HepG2 (cell line): ENCODE results near the gene THRA. TPM values are rescaled to one million over a fixed set of nuclear protein-coding genes. Genes with fewer than 3 reads are reported as not detected.

Experiments used
- AGO1 ChIP-seq: fragments of 200-400 bp; formaldehyde crosslinking; IDR thresholded peaks from 2 replicates; pipeline ENCODE4 v1.6.1; 2017; ENCODE audit warnings: mild to moderate bottlenecking, low read depth, low read length, moderate library complexity; ENCODE audit not compliant: poor library complexity, severe bottlenecking
- BHLHE40 ChIP-seq: IDR thresholded peaks from 2 replicates; pipeline ENCODE4 v1.6.1; 2011; ENCODE audit warnings: low read length, improper control_type of control experiment
- CAMTA2 ChIP-seq: sonication (generic); formaldehyde crosslinking; IDR thresholded peaks from 2 replicates; pipeline ENCODE4 v1.4.0; 2020; ENCODE audit warnings: mild to moderate bottlenecking, missing genetic modification reagents, borderline replicate concordance
- CREB1 ChIP-seq, 2 experiments: fragments of 450-650 bp in 1 of 2; IDR thresholded peaks; 2 replicates each; pipeline ENCODE4 v1.6.1; 2016 to 2017; ENCODE audit warnings: control low read depth in 1 of 2, mild to moderate bottlenecking in 1 of 2, missing compliant biosample characterization in 1 of 2, missing genetic modification characterization in 1 of 2
- FOXO1 ChIP-seq: sonication (generic); formaldehyde crosslinking; IDR thresholded peaks from 2 replicates; pipeline ENCODE4 v1.4.0; 2020; ENCODE audit warnings: missing genetic modification reagents
- GZF1 ChIP-seq: sonication (generic); formaldehyde crosslinking; IDR thresholded peaks from 2 replicates; pipeline ENCODE4 v1.5.1; 2020; ENCODE audit warnings: mild to moderate bottlenecking, missing genetic modification reagents
- HNF4A ChIP-seq: sonication (generic); formaldehyde crosslinking; IDR thresholded peaks from 2 replicates; pipeline ENCODE4 v1.4.0; 2020; ENCODE audit warnings: missing genetic modification reagents
- KLF6 ChIP-seq: IDR thresholded peaks from 2 replicates; pipeline ENCODE4 v1.8.0; 2016; ENCODE audit warnings: missing biosample characterization, missing genetic modification reagents
- LCORL ChIP-seq, 2 experiments: fragments of 450-650 bp in 1 of 2; sonication (generic) in 1 of 2; formaldehyde crosslinking in 1 of 2; IDR thresholded peaks; 2 replicates each; pipeline versions ENCODE4 v1.5.0 to v1.6.1; 2017 to 2020; ENCODE audit warnings: antibody characterized with exemption in 1 of 2, missing genetic modification reagents in 1 of 2
- PHF20 ChIP-seq: sonication (generic); formaldehyde crosslinking; IDR thresholded peaks from 2 replicates; pipeline ENCODE4 v1.5.0; 2020; ENCODE audit warnings: mild to moderate bottlenecking, missing genetic modification reagents
- POLR2G ChIP-seq: fragments of 200-400 bp; formaldehyde crosslinking; IDR thresholded peaks from 2 replicates; pipeline ENCODE4 v1.6.1; 2018; ENCODE audit warnings: mild to moderate bottlenecking, low read depth, low read length, moderate library complexity
- RBFOX2 ChIP-seq: fragments of 200-400 bp; formaldehyde crosslinking; IDR thresholded peaks from 2 replicates; pipeline ENCODE4 v1.6.1; 2017; ENCODE audit warnings: low read depth, mild to moderate bottlenecking, low read length
- SP4 ChIP-seq: sonication (generic); formaldehyde crosslinking; IDR thresholded peaks from 2 replicates; pipeline ENCODE4 v1.8.1; 2023; ENCODE audit warnings: mild to moderate bottlenecking, missing genetic modification reagents
- ZBTB34 ChIP-seq: sonication (generic); formaldehyde crosslinking; IDR thresholded peaks from 2 replicates; pipeline ENCODE4 v1.8.0; 2022; ENCODE audit warnings: mild to moderate bottlenecking, missing genetic modification reagents
- ZBTB46 ChIP-seq: sonication (generic); formaldehyde crosslinking; IDR thresholded peaks from 2 replicates; pipeline ENCODE4 v1.4.0; 2020; ENCODE audit warnings: mild to moderate bottlenecking, missing genetic modification reagents, borderline replicate concordance
- ZNF143 ChIP-seq: sonication (generic); formaldehyde crosslinking; IDR thresholded peaks from 2 replicates; pipeline ENCODE4 v1.4.0; 2020; ENCODE audit warnings: missing genetic modification reagents
- ZNF276 ChIP-seq: sonication (generic); formaldehyde crosslinking; IDR thresholded peaks from 2 replicates; pipeline ENCODE4 v1.4.0; 2020; ENCODE audit warnings: mild to moderate bottlenecking, low read depth, missing genetic modification reagents
- ZNF44 ChIP-seq: sonication (generic); formaldehyde crosslinking; IDR thresholded peaks from 2 replicates; pipeline ENCODE4 v1.5.1; 2020; ENCODE audit warnings: mild to moderate bottlenecking, missing genetic modification reagents
- ZNF546 ChIP-seq: sonication (generic); formaldehyde crosslinking; conservative IDR thresholded peaks from 2 replicates; pipeline ENCODE4 v1.8.1; 2023; ENCODE audit warnings: mild to moderate bottlenecking, missing genetic modification reagents
- ZNF691 ChIP-seq: sonication (generic); formaldehyde crosslinking; IDR thresholded peaks from 2 replicates; pipeline ENCODE4 v1.4.0; 2020; ENCODE audit warnings: missing genetic modification reagents, low read depth, mild to moderate bottlenecking, borderline replicate concordance
- ZNF841 ChIP-seq: sonication (generic); formaldehyde crosslinking; IDR thresholded peaks from 2 replicates; pipeline ENCODE4 v1.8.1; 2023; ENCODE audit warnings: missing genetic modification reagents, borderline replicate concordance
- polyA plus RNA-seq, 8 experiments: library from polyadenylated mRNA; depleted of rRNA in 3 of 8; stranded (reverse) in 7 of 8; unstranded in 1 of 8; fragments of >200 nt; fragmentation: Illumina TruSeq in 4 of 8; extraction: Trizol in 4 of 8; gene quantifications; 2 replicates each; pipeline versions ENCODE4 v1.2.1 to v1.2.3, GENCODE V29; 2011 to 2016; ENCODE audit warnings: low read depth in 4 of 8, missing spikeins in 1 of 8, mixed read lengths in 1 of 8; ENCODE audit not compliant: insufficient read depth in 1 of 8
- total RNA-seq, 5 experiments: library from RNA; depleted of rRNA; stranded (reverse); fragments of >200 nt; fragmentation: Illumina TruSeq; extraction: Trizol; gene quantifications; 2 replicates each; pipeline ENCODE4 v1.2.3, GENCODE V29; 2016; ENCODE audit warnings: low read depth in 1 of 5

THRA gene
- total and polyA plus RNA-seq, 2 of the 13 experiments (the other 11 are each of a cell fraction or from before 2014, with no cell fraction given): 8.0 to 9.9 TPM

GRCh38 chr17:40026816-40027613 is 35.8 kb upstream of the THRA start (continued):
- TF ChIP-seq AGO1: peak; percentile 49
- no peak for TF ChIP-seq ZNF44 (CRISPR knock-in tag)
- TF ChIP-seq ZBTB34 (CRISPR knock-in tag): 0 out of 2 replicates have a peak, but pooled peaks have one; percentile 70
- TF ChIP-seq ZNF143 (CRISPR knock-in tag): no peak
- no peak for TF ChIP-seq CREB1 (IDR thresholded peaks at IDR 0.05)
- TF ChIP-seq CREB1 (CRISPR knock-in tag; IDR thresholded peaks at IDR 0.05): no peak
- no peak for TF ChIP-seq ZBTB46 (CRISPR knock-in tag)
- no peak for TF ChIP-seq ZNF841 (CRISPR knock-in tag)
- peak; percentile 18; the same call in 1 of the 2 replicates for TF ChIP-seq SP4 (CRISPR knock-in tag)
- TF ChIP-seq LCORL (IDR thresholded peaks at IDR 0.05): no peak
- no peak for TF ChIP-seq LCORL (CRISPR knock-in tag; IDR thresholded peaks at IDR 0.05)
- no peak for TF ChIP-seq ZNF546 (CRISPR knock-in tag)
- no peak for TF ChIP-seq ZNF276
- TF ChIP-seq HNF4A: no peak
- no peak for TF ChIP-seq CAMTA2
- TF ChIP-seq KLF6: no peak
- TF ChIP-seq RBFOX2: peak; percentile 34; the same call in 1 of the 2 replicates
- no peak for TF ChIP-seq POLR2G
- no peak for TF ChIP-seq GZF1 (CRISPR knock-in tag)
- TF ChIP-seq PHF20 (CRISPR knock-in tag): no peak
- TF ChIP-seq ZNF691: no peak
- TF ChIP-seq FOXO1 (CRISPR knock-in tag): no peak; the same call in 1 of the 2 replicates
- TF ChIP-seq BHLHE40: no peak
